GM23338 (cell line): ENCODE data around the gene UBAP1L. TPM values are rescaled to one million over a fixed set of nuclear protein-coding genes. Genes with fewer than 3 reads are reported as not detected.
A peak's percentile ranks its signal among the peaks of the same experiment; 100 is the strongest.

Source experiments
- ATAC-seq: fragments of 200-7000 bp; cut with Tn5 transposase; 3 replicates; pipeline ENCODE4 v1.9.1; 2020
- DNase-seq: peaks from one replicate; pipeline ENCODE4 v3.0.0-alpha.2; 2015; ENCODE audit warnings: low spot score
- H2AFZ ChIP-seq: fragments of 200-600 bp; sonication (generic); 2 replicates; pipeline ENCODE4 v1.8.0; 2016; ENCODE audit warnings: antibody characterized with exemption, mild to moderate bottlenecking, moderate library complexity
- H3F3A ChIP-seq: fragments of 200-600 bp; sonication (generic); replicated peaks from 2 replicates; pipeline ENCODE4 v1.8.0; 2017; ENCODE audit warnings: antibody characterized with exemption, mixed run types, low read depth
- H3K27ac ChIP-seq: fragments of 200-600 bp; sonication (generic); 2 replicates; pipeline ENCODE4 v1.6.1; 2016; ENCODE audit warnings: low read depth
- H3K27me3 ChIP-seq: fragments of 200-600 bp; sonication (generic); 2 replicates; pipeline ENCODE4 v1.8.0; 2016; ENCODE audit warnings: mild to moderate bottlenecking, mixed run types, moderate library complexity; ENCODE audit not compliant: insufficient read depth
- H3K36me3 ChIP-seq: fragments of 200-600 bp; sonication (generic); 2 replicates; pipeline ENCODE4 v1.8.0; 2016; ENCODE audit warnings: mild to moderate bottlenecking; ENCODE audit not compliant: insufficient read depth
- H3K4me1 ChIP-seq: fragments of 200-600 bp; sonication (generic); 2 replicates; pipeline ENCODE4 v1.8.0; 2016; ENCODE audit warnings: mild to moderate bottlenecking, moderate library complexity; ENCODE audit not compliant: insufficient read depth
- H3K4me2 ChIP-seq: fragments of 200-600 bp; sonication (generic); 2 replicates; pipeline ENCODE4 v1.7.1; 2017; ENCODE audit warnings: mixed run types
- H3K4me3 ChIP-seq: fragments of 200-600 bp; sonication (generic); 2 replicates; pipeline ENCODE4 v1.6.1; 2016; ENCODE audit warnings: mixed run types
- H3K79me2 ChIP-seq: fragments of 200-600 bp; sonication (generic); replicated peaks from 2 replicates; pipeline ENCODE4 v1.8.0; 2017; ENCODE audit warnings: mild to moderate bottlenecking; ENCODE audit not compliant: insufficient read depth
- H3K9me2 ChIP-seq: fragments of 200-600 bp; sonication (generic); 2 replicates; pipeline ENCODE4 v1.8.0; 2017; ENCODE audit not compliant: insufficient read depth
- H4K20me1 ChIP-seq: fragments of 200-600 bp; sonication (generic); replicated peaks from 2 replicates; pipeline ENCODE4 v1.8.0; 2017; ENCODE audit warnings: mild to moderate bottlenecking; ENCODE audit not compliant: insufficient read depth
- H3K27ac Mint-ChIP-seq: 2 replicates; pipeline ENCODE4 v1.8.0; 2020; ENCODE audit warnings: inconsistent platforms, mild to moderate bottlenecking, moderate library complexity, mixed read lengths
- H3K27me3 Mint-ChIP-seq: 3 replicates; pipeline ENCODE4 v1.8.0; 2022; ENCODE audit warnings: low read depth, mild to moderate bottlenecking, moderate library complexity, mixed read lengths, inconsistent platforms; ENCODE audit not compliant: insufficient read depth, poor library complexity
- H3K36me3 Mint-ChIP-seq: 3 replicates; pipeline ENCODE4 v1.8.0; 2021; ENCODE audit warnings: low read depth, mild to moderate bottlenecking, inconsistent platforms, moderate library complexity, mixed read lengths
- H3K4me1 Mint-ChIP-seq: 3 replicates; pipeline ENCODE4 v1.8.0; 2020; ENCODE audit warnings: mild to moderate bottlenecking, inconsistent platforms, mixed read lengths
- H3K4me3 Mint-ChIP-seq: 3 replicates; pipeline ENCODE4 v1.8.0; 2021; ENCODE audit warnings: moderate library complexity, mild to moderate bottlenecking, inconsistent platforms, mixed read lengths
- H3K9me3 Mint-ChIP-seq: 3 replicates; pipeline ENCODE4 v1.8.0; 2020; ENCODE audit warnings: moderate library complexity, mild to moderate bottlenecking, inconsistent platforms, mixed read lengths
- CREB1 ChIP-seq: fragments of 250-450 bp; sonication (Bioruptor Pico); IDR thresholded peaks from 2 replicates; pipeline ENCODE4 v1.5.0; 2020; ENCODE audit warnings: low read depth, mild to moderate bottlenecking, moderate library complexity
- CTCF ChIP-seq, 2 experiments: fragments of 200-600 bp in 1 of 2; sonication (generic) in 1 of 2; conservative IDR thresholded peaks; 2 replicates each; pipeline versions ENCODE4 v1.5.1 to v1.6.1; 2016 to 2017; ENCODE audit warnings: antibody characterized with exemption in 2 of 2, low read depth in 2 of 2, mild to moderate bottlenecking in 2 of 2, moderate library complexity in 1 of 2
- ETS1 ChIP-seq: IDR thresholded peaks from 2 replicates; pipeline ENCODE4 v1.6.1; 2016; ENCODE audit warnings: antibody characterized with exemption
- EZH2 ChIP-seq: fragments of 200-600 bp; sonication (generic); IDR thresholded peaks from one replicate; pipeline ENCODE4 v1.8.0; 2017; ENCODE audit warnings: antibody characterized with exemption, mild to moderate bottlenecking, low read depth; ENCODE audit not compliant: unreplicated experiment
- EZH2phosphoT487 ChIP-seq: fragments of 200-600 bp; sonication (generic); IDR thresholded peaks from one replicate; pipeline ENCODE4 v1.8.1; 2018; ENCODE audit warnings: antibody characterized with exemption; ENCODE audit not compliant: unreplicated experiment
- JUNB ChIP-seq: IDR thresholded peaks from one replicate; pipeline ENCODE4 v1.6.1; 2016; ENCODE audit warnings: antibody characterized with exemption; ENCODE audit not compliant: unreplicated experiment
- NANOG ChIP-seq: IDR thresholded peaks from 2 replicates; pipeline ENCODE4 v1.6.1; 2016; ENCODE audit warnings: antibody characterized with exemption, borderline replicate concordance
- POLR2AphosphoS5 ChIP-seq: IDR thresholded peaks from 2 replicates; pipeline ENCODE4 v1.6.1; 2016; ENCODE audit warnings: antibody characterized with exemption, low read depth
- REST ChIP-seq: IDR thresholded peaks from one replicate; pipeline ENCODE4 v1.6.1; 2018; ENCODE audit warnings: antibody characterized with exemption; ENCODE audit not compliant: unreplicated experiment
- STAT1 ChIP-seq: IDR thresholded peaks from one replicate; pipeline ENCODE4 v1.6.1; 2016; ENCODE audit warnings: antibody characterized with exemption; ENCODE audit not compliant: unreplicated experiment
- ZNF114 ChIP-seq: fragments of 250-450 bp; sonication (Bioruptor Pico); IDR thresholded peaks from 2 replicates; pipeline ENCODE4 v1.5.0; 2020; ENCODE audit warnings: mild to moderate bottlenecking, moderate library complexity
- ZNF331 ChIP-seq: fragments of 250-450 bp; sonication (Bioruptor Pico); IDR thresholded peaks from 2 replicates; pipeline ENCODE4 v1.5.0; 2020; ENCODE audit warnings: low read depth, mild to moderate bottlenecking, moderate library complexity
- ZNF462 ChIP-seq: fragments of 250-450 bp; sonication (Bioruptor Pico); IDR thresholded peaks from 2 replicates; pipeline ENCODE4 v1.5.0; 2020; ENCODE audit warnings: mild to moderate bottlenecking, moderate library complexity
- polyA plus RNA-seq: library from polyadenylated mRNA; unstranded; fragments of >200 nt; fragmentation: Nextera tagmentation; extraction: Ambion mirVana; gene quantifications from 2 replicates; pipeline ENCODE4 v1.2.1, GENCODE V29; 2016
- total RNA-seq: library from RNA; depleted of rRNA; stranded (reverse); fragments of >200 nt; shearing (Covaris generic); gene quantifications from 2 replicates; pipeline ENCODE4 v1.2.3, GENCODE V29; 2014

UBAP1L gene
- total and polyA plus RNA-seq, 2 experiments from 2014 or later: 0.53 to 1.5 TPM

- H3K27me3 Mint-ChIP-seq: peaks cover 12% of the 10 kb centered on the region
- H3K4me3 Mint-ChIP-seq: no peak overlapping the region
- H3K36me3 Mint-ChIP-seq: peaks cover 34% of the 10 kb centered on the region
- Histone ChIP-seq H3K4me2 (no peak overlapping the region), H4K20me1 (peaks cover 9% of the 10 kb centered on the region; the same call in 1 of the 2 replicates), H3K4me1 (peaks cover 4% of the 10 kb centered on the region), H3F3A (0 out of 2 replicates have a peak, but pooled peaks cover 3% of the 10 kb centered on the region), H3K4me3 (no peak overlapping the region), H3K27me3 (no peaks in the 10 kb centered on the region), H3K79me2 (peaks cover 19% of the 10 kb centered on the region), H3K9me2 (no peaks in the 10 kb centered on the region), H3K36me3 (peaks cover 8% of the 10 kb centered on the region; the same call in 1 of the 2 replicates), H3K27ac (no peak overlapping the region), H2AFZ (no peak overlapping the region)
- DNase-seq (peak; percentile 53), ATAC-seq (no peak)
- peaks cover 14% of the 10 kb centered on the region for H3K4me1 Mint-ChIP-seq
- peaks cover 9% of the 10 kb centered on the region for H3K9me3 Mint-ChIP-seq
- TF ChIP-seq EZH2phosphoT487: no peak
- TF ChIP-seq STAT1: no peak
- no peak for TF ChIP-seq REST
- no peak for TF ChIP-seq ZNF114 (CRISPR knock-in tag)
- no peak for TF ChIP-seq ETS1
- no peak for TF ChIP-seq CREB1
- TF ChIP-seq POLR2AphosphoS5: no peak
- TF ChIP-seq ZNF462 (CRISPR knock-in tag): no peak
- no peak for TF ChIP-seq CTCF (conservative IDR thresholded peaks at IDR 0.05; ENCODE audit: low read depth in 2 of 2)
- no peak for TF ChIP-seq JUNB
- no peak for TF ChIP-seq NANOG
- no peak for TF ChIP-seq ZNF331 (CRISPR knock-in tag)
- no peak for TF ChIP-seq EZH2
- H3K27ac Mint-ChIP-seq: no peak overlapping the region
Measured at GRCh38 chr15:65130941-65131340, 15.9 kb upstream of the UBAP1L start.
